HFFc6 (cell line): ENCODE data around the gene MALAT1. TPM values are rescaled to one million over a fixed set of nuclear protein-coding genes. Genes with fewer than 3 reads are reported as not detected.
"Not testable (repeated sequence)": the region's sequence is repeated elsewhere in the genome, so short reads cannot be mapped to it uniquely, and the experiment has no call there.

Experiments used
- DNase-seq: peaks from one replicate; pipeline ENCODE4 v3.0.0-alpha.2; 2018
- H3K27ac Mint-ChIP-seq: 2 replicates; pipeline ENCODE4 v1.8.0; 2020; ENCODE audit warnings: mild to moderate bottlenecking, mixed read lengths
- H3K27me3 Mint-ChIP-seq: 2 replicates; pipeline ENCODE4 v1.8.0; 2021; ENCODE audit warnings: mild to moderate bottlenecking, moderate library complexity, mixed read lengths; ENCODE audit not compliant: insufficient read depth
- H3K36me3 Mint-ChIP-seq: 2 replicates; pipeline ENCODE4 v1.8.0; 2021; ENCODE audit warnings: low read depth, mixed read lengths
- H3K4me1 Mint-ChIP-seq: 2 replicates; pipeline ENCODE4 v1.8.0; 2020; ENCODE audit warnings: low read depth, mixed read lengths
- H3K4me3 Mint-ChIP-seq: 2 replicates; pipeline ENCODE4 v1.8.0; 2020; ENCODE audit warnings: mild to moderate bottlenecking, moderate library complexity, mixed read lengths
- H3K9me3 Mint-ChIP-seq: 2 replicates; pipeline ENCODE4 v1.8.0; 2020; ENCODE audit warnings: mild to moderate bottlenecking, mixed read lengths
- total RNA-seq, 6 experiments: library from RNA; stranded (reverse); fragmentation: NEBNext Ultra II Directional; extraction: Animal tissue kit (Norgen Biotek cat#: 25700); gene quantifications; 2 replicates in 1 of 6; 3 replicates in 5 of 6; pipeline ENCODE4 v1.2.3, GENCODE V29; 2021
- TF ChIP-seq, protein P1 (sequence below): fragments of 200-600 bp; sonication (generic); IDR thresholded peaks from 2 replicates; pipeline ENCODE4 v1.5.0; 2021; ENCODE audit warnings: antibody characterized with exemption, mild to moderate bottlenecking

The MALAT1 gene
- total RNA-seq, 6 experiments from 2014 or later = 3,136 to 4,087 (median 3,570) TPM

DNA sequence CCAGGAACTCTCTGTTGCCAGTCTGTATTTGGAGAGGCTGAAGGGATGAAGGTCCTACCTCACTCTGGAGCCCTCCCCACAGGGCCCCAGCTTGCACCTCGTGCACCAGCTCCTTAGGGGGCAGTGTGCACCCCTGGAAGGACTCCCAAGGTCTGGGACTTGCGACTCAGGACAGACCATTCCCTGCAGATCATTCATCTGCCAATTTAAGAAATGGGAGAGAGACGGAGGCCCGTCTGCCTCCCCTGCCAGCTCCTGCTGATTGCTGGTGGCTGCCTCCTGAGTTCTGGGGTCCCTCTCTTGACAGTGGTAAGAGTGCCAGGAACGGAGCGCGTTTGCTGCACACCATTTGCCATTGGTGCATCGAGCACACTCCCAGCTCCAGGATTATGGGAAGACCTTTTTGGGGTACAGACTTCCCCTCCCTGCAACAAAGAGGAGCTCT lies 27.4 kb upstream of the MALAT1 start:
- H3K27ac Mint-ChIP-seq = peak overlapping the region; percentile 97
- H3K4me3 Mint-ChIP-seq = peak overlapping the region; percentile 76
- H3K36me3 Mint-ChIP-seq = no peaks in the 10 kb centered on the region
- TF ChIP-seq, protein P1, sequence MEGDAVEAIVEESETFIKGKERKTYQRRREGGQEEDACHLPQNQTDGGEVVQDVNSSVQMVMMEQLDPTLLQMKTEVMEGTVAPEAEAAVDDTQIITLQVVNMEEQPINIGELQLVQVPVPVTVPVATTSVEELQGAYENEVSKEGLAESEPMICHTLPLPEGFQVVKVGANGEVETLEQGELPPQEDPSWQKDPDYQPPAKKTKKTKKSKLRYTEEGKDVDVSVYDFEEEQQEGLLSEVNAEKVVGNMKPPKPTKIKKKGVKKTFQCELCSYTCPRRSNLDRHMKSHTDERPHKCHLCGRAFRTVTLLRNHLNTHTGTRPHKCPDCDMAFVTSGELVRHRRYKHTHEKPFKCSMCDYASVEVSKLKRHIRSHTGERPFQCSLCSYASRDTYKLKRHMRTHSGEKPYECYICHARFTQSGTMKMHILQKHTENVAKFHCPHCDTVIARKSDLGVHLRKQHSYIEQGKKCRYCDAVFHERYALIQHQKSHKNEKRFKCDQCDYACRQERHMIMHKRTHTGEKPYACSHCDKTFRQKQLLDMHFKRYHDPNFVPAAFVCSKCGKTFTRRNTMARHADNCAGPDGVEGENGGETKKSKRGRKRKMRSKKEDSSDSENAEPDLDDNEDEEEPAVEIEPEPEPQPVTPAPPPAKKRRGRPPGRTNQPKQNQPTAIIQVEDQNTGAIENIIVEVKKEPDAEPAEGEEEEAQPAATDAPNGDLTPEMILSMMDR = peak; percentile 78
- no peaks in the 10 kb centered on the region; the same call in none of the 2 replicates for H3K27me3 Mint-ChIP-seq
- H3K4me1 Mint-ChIP-seq = peaks cover 44% of the 10 kb centered on the region
- no peaks in the 10 kb centered on the region for H3K9me3 Mint-ChIP-seq
- DNase-seq = peak; percentile 74

GRCh38 chr11:65472588-65473277 lies 26.1 kb upstream of the MALAT1 start:
- peak overlapping the region; percentile 97 for H3K27ac Mint-ChIP-seq
- H3K27me3 Mint-ChIP-seq, DNase-seq, H3K9me3 Mint-ChIP-seq, H3K36me3 Mint-ChIP-seq: not testable (repeated sequence)
- peak overlapping the region; percentile 76 for H3K4me3 Mint-ChIP-seq
- peaks cover 49% of the 10 kb centered on the region for H3K4me1 Mint-ChIP-seq

DNA sequence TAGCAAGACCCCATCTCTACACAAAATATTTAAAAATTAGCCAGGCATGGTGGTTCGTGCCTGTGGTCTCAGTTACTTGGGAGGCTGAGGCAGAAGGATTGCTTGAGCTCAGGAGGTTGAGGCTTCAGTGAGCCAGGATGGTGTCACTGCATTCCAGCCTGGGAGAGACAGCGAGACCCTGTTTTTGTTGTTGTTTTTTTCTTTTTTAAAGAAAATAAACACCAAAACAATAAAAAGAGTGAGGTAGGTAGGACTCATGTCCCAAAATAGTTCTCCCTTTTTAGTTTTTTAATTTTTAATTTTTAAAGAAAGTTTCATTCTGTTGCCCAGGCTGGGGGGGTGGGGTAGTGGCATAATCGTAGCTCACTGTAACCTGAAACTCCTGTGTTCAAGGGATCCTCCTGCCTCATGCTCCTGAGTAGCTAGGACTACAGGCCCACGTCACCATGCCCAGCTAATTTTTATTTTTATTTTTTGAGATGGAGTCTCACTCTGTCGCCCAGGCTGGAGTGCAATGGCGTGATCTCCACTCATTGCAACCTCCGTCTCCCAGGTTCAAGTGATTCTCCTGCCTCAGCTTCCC lies 25.5 kb upstream of the MALAT1 start:
- Mint-ChIP-seq H3K27ac (peak overlapping the region; percentile 97), H3K27me3 (no peaks in the 10 kb centered on the region; the same call in none of the 2 replicates), H3K4me3 (no peak overlapping the region; the same call in 1 of the 2 replicates), H3K4me1 (peaks cover 48% of the 10 kb centered on the region), H3K9me3 (no peaks in the 10 kb centered on the region), H3K36me3 (no peaks in the 10 kb centered on the region)
- DNase-seq = no peak
- TF ChIP-seq, protein P1 = no peak

DNA sequence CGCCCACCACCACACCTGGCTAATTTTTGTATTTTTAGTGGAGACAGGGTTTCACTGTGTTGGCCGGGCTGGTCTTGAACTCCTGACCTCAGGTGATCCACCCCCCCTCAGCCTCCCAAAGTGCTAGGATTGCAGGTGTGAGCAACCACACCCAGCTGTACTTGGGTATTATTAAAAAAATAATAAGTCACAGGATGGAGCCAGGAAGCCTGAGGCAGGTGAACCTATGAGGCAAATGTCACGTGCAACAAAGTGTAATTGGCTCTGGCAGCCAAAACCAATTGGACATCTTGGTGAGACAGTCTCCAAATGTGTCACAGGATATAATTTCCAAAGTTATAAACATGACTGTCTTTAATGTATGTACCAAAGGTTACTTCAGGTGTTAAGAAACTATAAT lies 24.0 kb upstream of the MALAT1 start:
- Mint-ChIP-seq H3K4me3 (0 out of 2 replicates have a peak overlapping the region, but pooled peaks have one; percentile 22), H3K4me1 (peaks cover 63% of the 10 kb centered on the region), H3K27ac (no peak overlapping the region; the same call in 1 of the 2 replicates), H3K36me3 (no peaks in the 10 kb centered on the region), H3K9me3 (no peaks in the 10 kb centered on the region), H3K27me3 (no peaks in the 10 kb centered on the region; the same call in none of the 2 replicates)
- TF ChIP-seq, protein P1 = no peak
- no peak for DNase-seq

DNA sequence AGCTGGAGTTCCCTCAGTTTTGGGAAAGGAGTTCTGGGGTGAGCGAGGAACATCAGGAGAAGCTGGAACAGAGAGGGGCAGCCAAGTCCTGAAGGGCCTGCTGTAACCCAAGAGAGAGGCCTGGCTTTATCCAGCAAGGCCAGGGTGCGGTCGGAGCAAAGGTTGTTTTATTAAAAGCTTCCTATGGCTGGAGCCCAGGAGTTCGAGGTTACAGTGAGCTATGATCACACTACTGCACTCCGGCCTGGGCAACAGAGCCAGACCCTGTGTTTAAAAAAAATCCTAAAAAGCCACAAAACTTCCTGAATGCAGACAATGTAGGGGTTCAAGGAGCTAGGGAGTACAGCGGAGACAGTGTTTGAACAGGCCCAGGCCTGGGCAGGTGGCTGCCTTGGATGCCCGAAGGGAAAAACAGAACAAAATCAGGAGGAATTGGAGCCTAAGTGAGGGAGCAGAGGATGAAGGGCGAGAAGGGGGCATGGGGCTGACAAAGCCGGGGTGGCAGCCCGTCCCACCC lies 22.2 kb upstream of the MALAT1 start:
- H3K9me3 Mint-ChIP-seq = no peaks in the 10 kb centered on the region
- H3K4me3 Mint-ChIP-seq = peak overlapping the region; percentile 96
- no peaks in the 10 kb centered on the region; the same call in none of the 2 replicates for H3K27me3 Mint-ChIP-seq
- DNase-seq = no peak
- peak overlapping the region; percentile 99 for H3K27ac Mint-ChIP-seq
- TF ChIP-seq, protein P1 = no peak
- H3K4me1 Mint-ChIP-seq = peaks cover 61% of the 10 kb centered on the region
- H3K36me3 Mint-ChIP-seq = no peaks in the 10 kb centered on the region
